Measurements from ENCODE around the gene TSPAN9. TPM values are rescaled to one million over a fixed set of nuclear protein-coding genes. Genes with fewer than 3 reads are reported as not detected.

The TSPAN9 gene
- total RNA-seq, 8 experiments from 2014 or later = 7.9 to 35.6 (median 13.5) TPM

GRCh38 chr12:3124917-3125316, 47.7 kb downstream of the TSPAN9 start:
- no peaks in the 10 kb centered on the region for H3K4me1 ChIP-seq (replicated peaks in 1 of 2)
- in situ Hi-C loops (cut with MboI; ENCODE audit: low pct_unique_long_range_greater_than_20kb in 2 of 9, low sequenced_read_pairs in 9 of 9, unreplicated experiment in 9 of 9) = loop anchor here in 2 of 9 experiments (25.0 kb wide), 2 partner anchors 137 to 687 kb away; no protein-coding TSS in a partner anchor
- WGBS, 10 experiments = 50 to 100% (median 77%) methylated on average over 1 of the region's 1 CpG; no CpG with 5 or more reads in 3 of the 10 experiments

GRCh38 chr12:3125674-3126073, 48.5 kb downstream of the TSPAN9 start:
- 34 to 95% (median 76%) methylated on average over 2 to 5 of the region's 5 CpGs; no CpG with 5 or more reads in 1 of the 10 experiments for WGBS, 10 experiments
- Histone ChIP-seq H3K4me3 (no peak overlapping the region), H3K27ac (no peak overlapping the region), H3K4me1 (replicated peaks in 1 of 2) (no peaks in the 10 kb centered on the region)
- in situ Hi-C loops (cut with MboI; ENCODE audit: low pct_unique_long_range_greater_than_20kb in 2 of 9, low sequenced_read_pairs in 9 of 9, unreplicated experiment in 9 of 9) = loop anchor here in 2 of 9 experiments (25.0 kb wide), 2 partner anchors 137 to 687 kb away; no protein-coding TSS in a partner anchor
- no peak for ATAC-seq (replicated peaks in 6 of 8)

More at GRCh38 chr12:3124917-3125316, 47.7 kb downstream of the TSPAN9 start:
- H3K4me3 ChIP-seq = no peak overlapping the region
- H3K27ac ChIP-seq = no peak overlapping the region
- no peak for ATAC-seq (replicated peaks in 6 of 8)

GRCh38 chr12:3127832-3128231, 50.7 kb downstream of the TSPAN9 start:
- H3K4me3 ChIP-seq = no peak overlapping the region
- no peak overlapping the region for H3K27ac ChIP-seq
- in situ Hi-C loops (cut with MboI; ENCODE audit: low pct_unique_long_range_greater_than_20kb in 2 of 9, low sequenced_read_pairs in 9 of 9, unreplicated experiment in 9 of 9) = loop anchor here in 2 of 9 experiments (25.0 kb wide), 2 partner anchors 134 to 684 kb away; no protein-coding TSS in a partner anchor
- WGBS, 10 experiments = 61 to 100% (median 97%) methylated on average over 1 to 7 of the region's 10 CpGs; no CpG with 5 or more reads in 1 of the 10 experiments
- ATAC-seq (replicated peaks in 6 of 8) = no peak
- no peaks in the 10 kb centered on the region for H3K4me1 ChIP-seq (replicated peaks in 1 of 2)

GRCh38 chr12:3128498-3129293, 51.5 kb downstream of the TSPAN9 start:
- Histone ChIP-seq H3K4me3 (no peak overlapping the region), H3K4me1 (replicated peaks in 1 of 2) (no peaks in the 10 kb centered on the region), H3K27ac (no peak overlapping the region)
- ATAC-seq (replicated peaks in 6 of 8) = no peak
- 29 to 100% (median 79%) methylated on average over 1 to 5 of the region's 6 CpGs; no CpG with 5 or more reads in 1 of the 10 experiments for WGBS, 10 experiments
- in situ Hi-C loops (cut with MboI; ENCODE audit: low pct_unique_long_range_greater_than_20kb in 2 of 9, low sequenced_read_pairs in 9 of 9, unreplicated experiment in 9 of 9) = loop anchor here in 2 of 9 experiments (25.0 kb wide), 2 partner anchors 134 to 684 kb away; no protein-coding TSS in a partner anchor

GRCh38 chr12:3129301-3130056, 52.3 kb downstream of the TSPAN9 start:
- no peak for ATAC-seq (replicated peaks in 6 of 8)
- Histone ChIP-seq H3K27ac (no peak overlapping the region), H3K4me1 (replicated peaks in 1 of 2) (no peaks in the 10 kb centered on the region), H3K4me3 (no peak overlapping the region)
- in situ Hi-C loops (cut with MboI; ENCODE audit: low pct_unique_long_range_greater_than_20kb in 2 of 9, low sequenced_read_pairs in 9 of 9, unreplicated experiment in 9 of 9) = loop anchor here (5.0 to 25.0 kb wide), 5 partner anchors 75 to 683 kb away; no protein-coding TSS in a partner anchor
- WGBS, 10 experiments = 54 to 100% (median 80%) methylated on average over 1 to 10 of the region's 12 CpGs; no CpG with 5 or more reads in 2 of the 10 experiments

GRCh38 chr12:3130057-3130830, 53.1 kb downstream of the TSPAN9 start:
- in situ Hi-C loops (cut with MboI; ENCODE audit: low pct_unique_long_range_greater_than_20kb in 2 of 9, low sequenced_read_pairs in 9 of 9, unreplicated experiment in 9 of 9) = loop anchor here (5.0 to 25.0 kb wide), 5 partner anchors 75 to 682 kb away; no protein-coding TSS in a partner anchor
- no peak overlapping the region for H3K27ac ChIP-seq
- ATAC-seq (replicated peaks in 6 of 8) = no peak
- WGBS, 10 experiments = 73 to 100% (median 89%) methylated on average over 2 to 18 of the region's 24 CpGs
- no peaks in the 10 kb centered on the region for H3K4me1 ChIP-seq (replicated peaks in 1 of 2)
- H3K4me3 ChIP-seq = no peak overlapping the region

- 83 to 100% (median 90%) methylated on average over 1 to 10 of the region's 13 CpGs; no CpG with 5 or more reads in 4 of the 10 experiments for whole genome bisulfite sequencing, 10 experiments
- in situ Hi-C loops (cut with MboI; ENCODE audit: low pct_unique_long_range_greater_than_20kb in 2 of 9, low sequenced_read_pairs in 9 of 9, unreplicated experiment in 9 of 9) = loop anchor here (5.0 to 25.0 kb wide), 5 partner anchors 74 to 681 kb away; no protein-coding TSS in a partner anchor
- Histone ChIP-seq H3K4me3 (no peak overlapping the region), H3K4me1 (replicated peaks in 1 of 2) (peaks cover 0 to 3% of the 10 kb centered on the region in 2 donors), H3K27ac (no peak overlapping the region)
- ATAC-seq (replicated peaks in 6 of 8) = no peak
Measured at GRCh38 chr12:3131129-3131528, 54.0 kb downstream of the TSPAN9 start.

GRCh38 chr12:3132636-3133404, 55.6 kb downstream of the TSPAN9 start:
- no peak overlapping the region for H3K27ac ChIP-seq
- in situ Hi-C loops (cut with MboI; ENCODE audit: low pct_unique_long_range_greater_than_20kb in 2 of 9, low sequenced_read_pairs in 9 of 9, unreplicated experiment in 9 of 9) = loop anchor here (5.0 to 25.0 kb wide), 5 partner anchors 72 to 679 kb away; no protein-coding TSS in a partner anchor
- ATAC-seq (replicated peaks in 6 of 8) = peak in 2 of 8 experiments; percentile 10 to 17
- peaks cover 12 to 13% of the 10 kb centered on the region in 2 donors for H3K4me1 ChIP-seq (replicated peaks in 1 of 2)
- no peak overlapping the region for H3K4me3 ChIP-seq
- 56 to 90% (median 80%) methylated on average over 2 to 6 of the region's 21 CpGs; no CpG with 5 or more reads in 4 of the 10 experiments for WGBS, 10 experiments

GRCh38 chr12:3133405-3133783, 56.2 kb downstream of the TSPAN9 start:
- Histone ChIP-seq H3K27ac (no peak overlapping the region), H3K4me1 (replicated peaks in 1 of 2) (peaks cover 14 to 16% of the 10 kb centered on the region in 2 donors), H3K4me3 (no peak overlapping the region)
- no peak for ATAC-seq (replicated peaks in 6 of 8)
- in situ Hi-C loops (cut with MboI; ENCODE audit: low pct_unique_long_range_greater_than_20kb in 2 of 9, low sequenced_read_pairs in 9 of 9, unreplicated experiment in 9 of 9) = loop anchor here (5.0 to 25.0 kb wide), 5 partner anchors 71 to 679 kb away; no protein-coding TSS in a partner anchor

GRCh38 chr12:3134126-3134525, 56.9 kb downstream of the TSPAN9 start:
- ATAC-seq (replicated peaks in 6 of 8) = no peak
- Histone ChIP-seq H3K4me3 (no peak overlapping the region), H3K27ac (no peak overlapping the region), H3K4me1 (replicated peaks in 1 of 2) (peaks cover 19 to 22% of the 10 kb centered on the region in 2 donors)
- in situ Hi-C loops (cut with MboI; ENCODE audit: low pct_unique_long_range_greater_than_20kb in 2 of 9, low sequenced_read_pairs in 9 of 9, unreplicated experiment in 9 of 9) = loop anchor here (5.0 to 25.0 kb wide), 5 partner anchors 71 to 678 kb away; no protein-coding TSS in a partner anchor
- 64 to 100% (median 93%) methylated on average over 1 to 4 of the region's 6 CpGs; no CpG with 5 or more reads in 5 of the 10 experiments for WGBS, 10 experiments

GRCh38 chr12:3134526-3135135, 57.5 kb downstream of the TSPAN9 start:
- no peak for ATAC-seq (replicated peaks in 6 of 8)
- peaks cover 20 to 25% of the 10 kb centered on the region in 2 donors for H3K4me1 ChIP-seq (replicated peaks in 1 of 2)
- in situ Hi-C loops (cut with MboI; ENCODE audit: low pct_unique_long_range_greater_than_20kb in 2 of 9, low sequenced_read_pairs in 9 of 9, unreplicated experiment in 9 of 9) = loop anchor here (5.0 to 25.0 kb wide), 5 partner anchors 70 to 678 kb away; no protein-coding TSS in a partner anchor
- 61 to 90% (median 81%) methylated on average over 5 to 10 of the region's 13 CpGs; no CpG with 5 or more reads in 4 of the 10 experiments for WGBS, 10 experiments
- H3K27ac ChIP-seq = no peak overlapping the region
- H3K4me3 ChIP-seq = no peak overlapping the region

Measured in motor neuron (in vitro differentiated cells).